ENCODE measurements around the gene PAX3.

- TF ChIP-seq POLR2A (IDR thresholded peaks at IDR 0.05) (no peak), CTCF (IDR thresholded peaks at IDR 0.05) (no peak)
Measured at GRCh38 chr2:222193328-222193983, 105.3 kb downstream of the PAX3 start.

Measured in body of pancreas (tissue), 4 donors.